Trophoblast cell (in vitro differentiated cells and primary cell): ENCODE data around the gene LRRC8D.
"Not testable (repeated sequence)": the region's sequence is repeated elsewhere in the genome, so short reads cannot be mapped to it uniquely, and the experiment has no call there.

ENCODE experiments used
- DNase-seq, 2 donors: peaks; one replicate each; pipeline ENCODE4 v3.0.0-alpha.2; 2016
- H2AFZ ChIP-seq: 2 replicates; pipeline ENCODE4 v1.6.1; 2013; ENCODE audit warnings: low read length, moderate library complexity, mild to moderate bottlenecking; ENCODE audit not compliant: insufficient read depth, poor library complexity
- H2AK5ac ChIP-seq: 2 replicates; pipeline ENCODE4 v1.6.1; 2013; ENCODE audit warnings: mild to moderate bottlenecking, low read length
- H2BK120ac ChIP-seq: 2 replicates; pipeline ENCODE4 v1.6.1; 2013; ENCODE audit warnings: low read length, mild to moderate bottlenecking, moderate library complexity; ENCODE audit not compliant: insufficient read depth, poor library complexity
- H2BK12ac ChIP-seq: 2 replicates; pipeline ENCODE4 v1.6.1; 2013; ENCODE audit warnings: mild to moderate bottlenecking, low read length, moderate library complexity
- H2BK5ac ChIP-seq: 2 replicates; pipeline ENCODE4 v1.6.1; 2013; ENCODE audit warnings: low read length, low read depth, moderate library complexity, mild to moderate bottlenecking; ENCODE audit not compliant: poor library complexity
- H3K14ac ChIP-seq: 2 replicates; pipeline ENCODE4 v1.6.1; 2013; ENCODE audit warnings: mild to moderate bottlenecking, low read length
- H3K18ac ChIP-seq: 2 replicates; pipeline ENCODE4 v1.6.1; 2013; ENCODE audit warnings: mild to moderate bottlenecking, low read length
- H3K23ac ChIP-seq: 2 replicates; pipeline ENCODE4 v1.6.1; 2013; ENCODE audit warnings: low read length
- H3K27ac ChIP-seq: 2 replicates; pipeline ENCODE4 v1.5.1; 2013; ENCODE audit warnings: low read depth, mild to moderate bottlenecking, inconsistent platforms, low read length, moderate library complexity
- H3K27me3 ChIP-seq: 2 replicates; pipeline ENCODE4 v1.6.1; 2013; ENCODE audit warnings: inconsistent platforms, mild to moderate bottlenecking, low read length, moderate library complexity; ENCODE audit not compliant: insufficient read depth
- H3K36me3 ChIP-seq, 2 experiments: 1 replicate in 1 of 2; 2 replicates in 1 of 2; pipeline ENCODE4 v1.6.1; 2013; ENCODE audit warnings: low read length in 2 of 2, mild to moderate bottlenecking in 2 of 2, moderate library complexity in 1 of 2; ENCODE audit not compliant: insufficient read depth in 2 of 2, control insufficient read depth in 1 of 2
- H3K4ac ChIP-seq: 2 replicates; pipeline ENCODE4 v1.6.1; 2013; ENCODE audit warnings: low read depth, mild to moderate bottlenecking, low read length, moderate library complexity
- H3K4me1 ChIP-seq, 2 experiments: 1 replicate in 1 of 2; 2 replicates in 1 of 2; pipeline ENCODE4 v1.6.1; 2013; ENCODE audit warnings: low read length in 2 of 2, mild to moderate bottlenecking in 2 of 2, moderate library complexity in 1 of 2; ENCODE audit not compliant: insufficient read depth in 2 of 2, control insufficient read depth in 1 of 2
- H3K4me2 ChIP-seq: 2 replicates; pipeline ENCODE4 v1.6.1; 2013; ENCODE audit warnings: inconsistent platforms, mild to moderate bottlenecking, low read length, moderate library complexity
- H3K4me3 ChIP-seq: 2 replicates; pipeline ENCODE4 v1.5.1; 2013; ENCODE audit warnings: mild to moderate bottlenecking, low read depth, low read length, inconsistent platforms
- H3K79me1 ChIP-seq: one replicate; pipeline ENCODE4 v1.6.1; 2013; ENCODE audit warnings: low read length
- H3K79me2 ChIP-seq: 2 replicates; pipeline ENCODE4 v1.6.1; 2013; ENCODE audit warnings: low read length, mild to moderate bottlenecking; ENCODE audit not compliant: control insufficient read depth, insufficient read depth, poor library complexity
- H3K9ac ChIP-seq: 2 replicates; pipeline ENCODE4 v1.6.1; 2013; ENCODE audit warnings: mild to moderate bottlenecking, low read length
- H3K9me3 ChIP-seq: 2 replicates; pipeline ENCODE4 v1.6.1; 2013; ENCODE audit warnings: low read depth, mild to moderate bottlenecking, control low read depth, inconsistent platforms, low read length; ENCODE audit not compliant: insufficient read depth
- H4K12ac ChIP-seq: 2 replicates; pipeline ENCODE4 v1.6.1; 2013; ENCODE audit warnings: low read depth, mild to moderate bottlenecking, low read length, moderate library complexity
- H4K8ac ChIP-seq: 2 replicates; pipeline ENCODE4 v1.6.1; 2013; ENCODE audit warnings: low read depth, mild to moderate bottlenecking, low read length, moderate library complexity
- H4K91ac ChIP-seq: one replicate; pipeline ENCODE4 v1.6.1; 2013; ENCODE audit warnings: low read depth, mild to moderate bottlenecking, low read length, moderate library complexity
- WGBS: extraction: QIAGEN DNeasy Blood & Tissue Kit; methylation state at CpG from one replicate; pipeline ENCODE4 v1.1.7; 2013; ENCODE audit warnings: missing lambda C conversion rate; ENCODE audit not compliant: insufficient read length, insufficient coverage; ENCODE audit errors: extremely low coverage; 5-methylcytosine and 5-hydroxymethylcytosine counted together

Gene LRRC8D

DNA sequence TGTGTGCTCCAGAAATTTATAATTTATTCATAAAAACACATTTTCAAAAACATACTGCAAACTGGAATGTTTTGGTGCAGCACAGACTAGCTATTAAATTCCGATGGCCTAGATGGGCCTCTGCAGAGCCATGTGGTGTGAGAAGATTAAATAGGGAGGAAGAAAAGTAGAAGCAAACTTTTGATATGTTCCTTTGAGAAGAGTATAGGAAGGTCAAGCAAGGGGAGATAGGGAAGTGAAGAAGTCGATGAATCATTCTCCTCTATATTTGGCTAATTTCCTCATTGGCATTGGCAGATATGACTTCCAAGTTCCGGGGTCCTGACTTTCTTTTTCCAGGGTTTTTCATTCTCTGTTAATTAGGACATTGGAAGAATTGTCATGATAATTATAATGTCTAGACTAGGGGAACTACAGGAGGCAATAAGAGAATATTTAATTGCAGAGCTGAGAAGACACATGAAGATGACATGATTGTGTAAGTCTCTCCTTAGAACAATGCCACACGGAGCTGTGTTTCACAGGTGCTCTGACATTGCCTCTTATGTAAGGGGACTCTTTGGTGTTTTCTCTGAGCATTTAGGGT is 154.8 kb downstream of the LRRC8D start:
- Histone ChIP-seq H3K4me3 (no peak overlapping the region), H3K36me3 (no peaks in the 10 kb centered on the region), H3K79me1 (peaks cover 8% of the 10 kb centered on the region), H4K12ac (no peak overlapping the region), H4K91ac (no peak overlapping the region), H2AFZ (no peak overlapping the region), H3K4me1 (peaks cover 7 to 16% of the 10 kb centered on the region in 2 experiments), H3K4me2 (no peak overlapping the region), H4K8ac (no peak overlapping the region), H2BK12ac (no peak overlapping the region), H3K79me2 (no peaks in the 10 kb centered on the region), H2BK5ac (no peak overlapping the region), H3K9me3 (no peaks in the 10 kb centered on the region), H3K4ac (no peak overlapping the region), H3K27ac (no peak overlapping the region), H3K18ac (no peak overlapping the region), H2BK120ac (no peak overlapping the region), H3K14ac (no peak overlapping the region), H3K9ac (no peak overlapping the region), H3K27me3 (no peaks in the 10 kb centered on the region), H3K23ac (no peak overlapping the region), H2AK5ac (no peak overlapping the region)
- WGBS = no CpG with 5 or more reads among the region's 4 CpGs
- DNase-seq = no peak

- H3K4me1 ChIP-seq = peaks cover under 1 to 7% of the 10 kb centered on the region in 2 experiments
- DNase-seq = no peak
Measured at GRCh38 chr1:89978755-89979154, 157.9 kb downstream of the LRRC8D start.

GRCh38 chr1:89980605-89981004 is 159.8 kb downstream of the LRRC8D start:
- no peak overlapping the region for H2AK5ac ChIP-seq
- DNase-seq = peak in 1 of 2 donors; percentile 38
- H2BK120ac ChIP-seq = no peak overlapping the region
- no peak overlapping the region for H4K8ac ChIP-seq
- no peak overlapping the region for H3K9ac ChIP-seq
- no peak overlapping the region for H3K4me3 ChIP-seq
- H3K18ac ChIP-seq = no peak overlapping the region
- H2BK12ac ChIP-seq = no peak overlapping the region
- no CpG with 5 or more reads among the region's 4 CpGs for WGBS
- no peak overlapping the region for H2AFZ ChIP-seq
- no peaks in the 10 kb centered on the region for H3K79me1 ChIP-seq
- no peak overlapping the region for H3K27ac ChIP-seq
- H3K14ac ChIP-seq = no peak overlapping the region
- H2BK5ac ChIP-seq = no peak overlapping the region
- H3K27me3 ChIP-seq = no peaks in the 10 kb centered on the region
- no peak overlapping the region for H4K91ac ChIP-seq
- no peaks in the 10 kb centered on the region for H3K36me3 ChIP-seq
- no peak overlapping the region for H3K23ac ChIP-seq
- H3K4me2 ChIP-seq = no peak overlapping the region
- H3K4me1 ChIP-seq = peaks cover 0 to 3% of the 10 kb centered on the region in 2 experiments
- H3K4ac ChIP-seq = no peak overlapping the region
- H4K12ac ChIP-seq = no peak overlapping the region
- H3K79me2 ChIP-seq = no peaks in the 10 kb centered on the region
- H3K9me3 ChIP-seq = no peaks in the 10 kb centered on the region

More at GRCh38 chr1:89978755-89979154, 157.9 kb downstream of the LRRC8D start:
- Histone ChIP-seq H4K91ac (no peak overlapping the region), H3K4me3 (no peak overlapping the region), H2AK5ac (no peak overlapping the region), H4K12ac (no peak overlapping the region), H3K79me2 (no peaks in the 10 kb centered on the region), H3K27me3 (no peaks in the 10 kb centered on the region), H3K18ac (no peak overlapping the region), H2BK12ac (no peak overlapping the region), H3K14ac (no peak overlapping the region), H3K4ac (no peak overlapping the region), H3K4me2 (no peak overlapping the region), H3K23ac (no peak overlapping the region), H3K9ac (no peak overlapping the region), H2AFZ (no peak overlapping the region), H3K9me3 (no peaks in the 10 kb centered on the region), H4K8ac (no peak overlapping the region), H2BK120ac (no peak overlapping the region), H3K36me3 (no peaks in the 10 kb centered on the region), H3K27ac (no peak overlapping the region), H2BK5ac (no peak overlapping the region), H3K79me1 (no peaks in the 10 kb centered on the region)
- WGBS = no CpG with 5 or more reads among the region's 1 CpG

- not testable (repeated sequence) for H4K12ac ChIP-seq, H3K79me1 ChIP-seq, H3K14ac ChIP-seq, H3K36me3 ChIP-seq, H3K4ac ChIP-seq, H3K23ac ChIP-seq, H3K27ac ChIP-seq, DNase-seq, H3K4me2 ChIP-seq, H3K4me3 ChIP-seq, H2BK5ac ChIP-seq, H4K91ac ChIP-seq, H2BK12ac ChIP-seq, H3K4me1 ChIP-seq, H4K8ac ChIP-seq, H3K9me3 ChIP-seq, H3K9ac ChIP-seq, H2BK120ac ChIP-seq, H3K79me2 ChIP-seq, H3K27me3 ChIP-seq, H2AFZ ChIP-seq, H2AK5ac ChIP-seq, H3K18ac ChIP-seq
- no CpG with 5 or more reads among the region's 2 CpGs for WGBS
Measured at GRCh38 chr1:89982846-89983245, 162.0 kb downstream of the LRRC8D start.
